ENCODE data around the gene AKNAD1.
A peak's percentile ranks its signal among the peaks of the same experiment; 100 is the strongest.

Gene AKNAD1

DNA sequence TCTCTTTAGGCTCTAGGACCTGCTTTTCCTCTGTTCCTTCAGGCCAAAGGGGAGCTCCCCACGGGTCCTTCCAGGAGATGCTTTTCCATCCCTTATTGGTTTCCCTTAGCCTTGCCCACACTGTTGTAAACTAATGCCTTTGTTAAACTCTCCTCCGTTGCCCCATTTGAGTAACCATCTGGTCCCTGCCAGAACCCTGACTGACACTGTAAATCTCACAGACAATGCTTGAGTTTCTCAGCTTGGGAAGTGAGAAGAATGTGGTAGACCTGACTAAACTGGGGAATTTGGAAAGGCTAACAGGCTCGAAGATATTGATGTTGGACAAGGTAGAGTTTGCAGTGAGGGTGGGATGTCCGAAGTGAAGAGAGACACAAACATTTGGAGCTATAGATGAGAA lies 11.4 kb downstream of the AKNAD1 start:
- TF ChIP-seq, protein P1, sequence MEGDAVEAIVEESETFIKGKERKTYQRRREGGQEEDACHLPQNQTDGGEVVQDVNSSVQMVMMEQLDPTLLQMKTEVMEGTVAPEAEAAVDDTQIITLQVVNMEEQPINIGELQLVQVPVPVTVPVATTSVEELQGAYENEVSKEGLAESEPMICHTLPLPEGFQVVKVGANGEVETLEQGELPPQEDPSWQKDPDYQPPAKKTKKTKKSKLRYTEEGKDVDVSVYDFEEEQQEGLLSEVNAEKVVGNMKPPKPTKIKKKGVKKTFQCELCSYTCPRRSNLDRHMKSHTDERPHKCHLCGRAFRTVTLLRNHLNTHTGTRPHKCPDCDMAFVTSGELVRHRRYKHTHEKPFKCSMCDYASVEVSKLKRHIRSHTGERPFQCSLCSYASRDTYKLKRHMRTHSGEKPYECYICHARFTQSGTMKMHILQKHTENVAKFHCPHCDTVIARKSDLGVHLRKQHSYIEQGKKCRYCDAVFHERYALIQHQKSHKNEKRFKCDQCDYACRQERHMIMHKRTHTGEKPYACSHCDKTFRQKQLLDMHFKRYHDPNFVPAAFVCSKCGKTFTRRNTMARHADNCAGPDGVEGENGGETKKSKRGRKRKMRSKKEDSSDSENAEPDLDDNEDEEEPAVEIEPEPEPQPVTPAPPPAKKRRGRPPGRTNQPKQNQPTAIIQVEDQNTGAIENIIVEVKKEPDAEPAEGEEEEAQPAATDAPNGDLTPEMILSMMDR (conservative IDR thresholded peaks at IDR 0.05; ENCODE audit: low read length): no peak
- no peak for DNase-seq (ENCODE audit: low read depth)
- H3K4me3 ChIP-seq (ENCODE audit: low read length): no peak overlapping the region

DNA sequence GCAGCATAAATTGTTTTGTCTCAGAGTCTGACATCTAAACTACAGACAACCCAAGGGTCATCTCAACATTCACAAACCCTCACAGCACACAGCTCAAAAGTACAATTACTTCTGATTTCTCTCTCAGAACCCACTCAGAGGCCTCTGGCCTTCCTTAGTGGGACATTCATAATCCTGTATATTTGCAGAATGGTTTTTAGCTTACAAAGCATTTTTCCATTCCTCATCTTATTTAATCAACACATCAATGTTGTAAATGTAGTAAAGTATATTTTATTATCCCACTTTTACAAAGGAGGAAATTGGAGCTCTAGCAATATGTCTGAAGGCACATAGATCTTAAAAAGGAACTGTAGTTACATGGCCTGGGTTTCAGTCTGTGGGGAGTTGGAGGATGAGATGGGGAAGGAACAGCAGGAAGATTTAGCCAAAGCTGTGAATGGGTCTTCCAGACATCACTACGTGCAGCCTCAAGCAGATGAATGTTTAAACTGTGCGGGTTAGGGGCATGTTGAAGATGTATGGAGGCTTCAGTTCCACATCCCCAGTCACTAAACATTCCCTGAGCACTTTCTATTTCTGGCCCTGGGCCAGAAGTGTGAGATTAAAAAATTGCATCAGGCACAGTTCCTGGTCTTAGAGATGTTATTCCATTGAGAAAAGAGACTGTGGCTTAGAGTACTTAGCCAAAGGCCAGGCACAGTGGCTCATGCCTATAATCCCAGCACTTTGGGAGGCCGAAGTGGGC lies 13.3 kb downstream of the AKNAD1 start:
- TF ChIP-seq, protein P1 (conservative IDR thresholded peaks at IDR 0.05; ENCODE audit: low read length): no peak
- no peak overlapping the region for H3K4me3 ChIP-seq (ENCODE audit: low read length)
- no peak for DNase-seq (ENCODE audit: low read depth)

DNA sequence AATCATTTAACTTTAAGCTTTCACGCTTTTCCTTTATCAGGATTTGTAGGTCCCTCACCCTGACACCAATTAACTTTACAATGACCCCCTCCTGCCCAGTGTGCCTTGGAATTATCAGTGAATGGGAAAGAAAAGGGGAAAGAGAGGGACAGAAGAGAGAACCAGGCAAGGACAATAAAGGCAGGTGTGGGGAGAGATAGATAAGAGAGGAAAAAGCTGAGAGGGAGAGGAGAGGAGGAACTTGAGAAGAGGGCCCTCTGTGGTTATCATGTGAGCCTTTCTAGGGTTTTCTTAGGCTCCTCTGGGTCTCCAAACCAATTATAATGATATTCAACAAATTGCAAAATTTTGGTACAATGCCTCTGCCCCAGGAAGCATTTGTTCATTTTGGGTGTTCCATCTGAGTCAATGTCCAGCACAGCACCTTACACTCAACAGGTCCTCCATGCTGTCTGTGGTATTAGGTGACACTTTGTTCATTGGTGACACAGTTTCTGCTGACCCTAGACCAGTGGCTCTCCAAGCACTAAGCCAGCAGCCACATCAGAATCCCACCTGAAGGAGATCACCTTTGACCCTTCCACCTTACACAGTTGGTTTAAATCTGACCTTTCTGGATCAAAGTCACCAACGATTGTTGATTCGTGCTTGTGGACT lies 14.2 kb downstream of the AKNAD1 start:
- DNase-seq (ENCODE audit: low read depth): no peak
- TF ChIP-seq, protein P1 (conservative IDR thresholded peaks at IDR 0.05; ENCODE audit: low read length): no peak
- no peak overlapping the region for H3K4me3 ChIP-seq (ENCODE audit: low read length)

DNA sequence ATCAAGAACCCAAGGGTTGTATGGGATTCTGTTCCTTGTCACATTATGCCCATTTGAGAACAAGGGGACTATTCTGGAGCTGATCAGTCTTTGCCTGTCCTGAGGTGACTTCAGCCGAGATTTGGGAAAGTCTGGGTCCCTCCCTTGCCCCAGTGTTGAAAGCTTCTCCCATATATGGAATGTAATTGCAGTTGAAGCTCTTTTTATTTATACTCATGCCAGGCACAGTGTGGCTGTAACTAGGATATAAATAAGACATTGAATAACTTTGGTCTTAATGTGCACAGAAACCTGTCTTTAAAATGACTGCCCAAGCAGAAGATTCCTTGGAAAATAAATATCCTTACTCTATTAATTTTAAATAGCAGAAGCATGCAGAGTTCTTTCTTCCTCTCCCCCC lies 15.2 kb downstream of the AKNAD1 start:
- TF ChIP-seq, protein P1 (conservative IDR thresholded peaks at IDR 0.05; ENCODE audit: low read length): no peak
- DNase-seq (ENCODE audit: low read depth): no peak
- no peak overlapping the region for H3K4me3 ChIP-seq (ENCODE audit: low read length)

DNA sequence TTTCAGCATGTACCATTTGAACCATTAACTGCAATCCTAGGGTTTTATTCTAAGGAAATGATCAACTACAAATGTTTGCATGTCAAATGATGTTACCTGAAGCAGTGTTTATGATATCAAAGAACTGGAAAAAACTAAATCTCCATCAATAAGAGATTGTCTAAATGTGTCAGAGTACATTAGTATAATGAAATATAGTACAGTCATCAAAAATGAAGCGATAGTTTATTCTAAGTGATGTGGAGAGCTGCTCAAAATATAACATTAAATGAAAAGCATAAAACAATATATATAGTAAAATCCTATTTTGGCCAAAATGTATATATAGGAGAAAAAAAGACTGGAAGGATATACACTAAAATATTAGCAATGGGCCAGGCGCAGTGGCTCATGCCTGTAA lies 24.0 kb downstream of the AKNAD1 start:
- no peak for DNase-seq (ENCODE audit: low read depth)
- no peak overlapping the region for H3K4me3 ChIP-seq (ENCODE audit: low read length)
- TF ChIP-seq, protein P1 (conservative IDR thresholded peaks at IDR 0.05; ENCODE audit: low read length): no peak

DNA sequence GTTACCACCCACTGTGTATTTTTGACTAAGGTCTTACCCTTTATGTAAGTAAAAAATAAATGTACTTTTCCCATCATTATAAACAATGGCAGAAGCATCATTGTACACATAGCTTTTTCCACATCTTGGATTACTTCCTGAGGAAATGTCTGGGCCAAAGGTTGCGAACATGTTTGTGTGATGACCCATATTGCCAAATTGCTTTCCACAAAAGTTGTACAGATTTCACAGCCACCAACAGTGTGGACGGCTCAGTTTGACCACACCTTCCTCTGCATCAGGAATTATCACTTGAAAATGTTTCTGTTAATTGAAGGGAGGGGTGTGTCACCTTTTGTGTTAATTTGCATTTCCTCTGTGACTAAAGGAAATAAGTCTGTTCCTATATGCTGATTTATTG lies 25.7 kb downstream of the AKNAD1 start:
- DNase-seq (ENCODE audit: low read depth): peak; percentile 86
- H3K4me3 ChIP-seq (ENCODE audit: low read length): peak overlapping the region; percentile 14; the same call in 1 of the 2 replicates
- TF ChIP-seq, protein P1 (conservative IDR thresholded peaks at IDR 0.05; ENCODE audit: low read length): no peak
